Measurements from ENCODE around the gene NRBP1. TPM values are rescaled to one million over a fixed set of nuclear protein-coding genes. Genes with fewer than 3 reads are reported as not detected.

NRBP1 gene
- total and polyA plus RNA-seq, 9 of the 15 experiments (the other 6 are each of a cell fraction or from before 2014, with no cell fraction given) = 2.9 to 84.5 (median 36.9) TPM

- TF ChIP-seq THAP12 (CRISPR knock-in tag; IDR thresholded peaks at IDR 0.05) (peak; percentile 25; the same call in 1 of the 2 replicates), ZNF766 (CRISPR knock-in tag; conservative IDR thresholded peaks at IDR 0.05) (peak; percentile 51), ETS1 (conservative IDR thresholded peaks at IDR 0.05; ENCODE audit: control insufficient read depth, low read depth, low read length) (peak; percentile 69), ZNF184 (CRISPR knock-in tag; IDR thresholded peaks at IDR 0.05) (no peak), CUX1 (CRISPR knock-in tag; IDR thresholded peaks at IDR 0.05) (peak; percentile 57; the same call in 1 of the 2 replicates), KLF16 (IDR thresholded peaks at IDR 0.05) (peak; percentile 77), RBM39 (optimal IDR thresholded peaks at IDR 0.05; ENCODE audit: low read depth, low read length) (no peak), CBX2 (IDR thresholded peaks at IDR 0.05; ENCODE audit: insufficient read depth, low read length, poor library complexity, severe bottlenecking) (no peak), POLR2A (conservative IDR thresholded peaks at IDR 0.05) (peak; percentile 90), ZNF830 (CRISPR knock-in tag; IDR thresholded peaks at IDR 0.05) (no peak), CBX3 (IDR thresholded peaks at IDR 0.05; ENCODE audit: borderline replicate concordance in 1 of 2, low read length in 2 of 2) (0 out of 3 replicates have a peak, but pooled peaks of 1 of the 2 experiments have one; percentile 55), AFF1 (IDR thresholded peaks at IDR 0.05; ENCODE audit: low read depth in 1 of 2, partially characterized antibody in 2 of 2) (no peak)
Measured at GRCh38 chr2:27380626-27381545, 47.5 kb upstream of the NRBP1 start, which contains the start of gene ZNF513 (continued).

All from K562 (cell line).